Cortex of kidney (tissue), 1 donor: ENCODE results near the gene ANKS1A.
A peak's percentile ranks its signal among the peaks of the same experiment; 100 is the strongest.
"Not testable (repeated sequence)": the region's sequence is repeated elsewhere in the genome, so short reads cannot be mapped to it uniquely, and the experiment has no call there.

Source experiments
- DNase-seq: peaks from one replicate; lab custom pipeline; 2025; lab: John Stamatoyannopoulos, UW

The ANKS1A gene

DNA sequence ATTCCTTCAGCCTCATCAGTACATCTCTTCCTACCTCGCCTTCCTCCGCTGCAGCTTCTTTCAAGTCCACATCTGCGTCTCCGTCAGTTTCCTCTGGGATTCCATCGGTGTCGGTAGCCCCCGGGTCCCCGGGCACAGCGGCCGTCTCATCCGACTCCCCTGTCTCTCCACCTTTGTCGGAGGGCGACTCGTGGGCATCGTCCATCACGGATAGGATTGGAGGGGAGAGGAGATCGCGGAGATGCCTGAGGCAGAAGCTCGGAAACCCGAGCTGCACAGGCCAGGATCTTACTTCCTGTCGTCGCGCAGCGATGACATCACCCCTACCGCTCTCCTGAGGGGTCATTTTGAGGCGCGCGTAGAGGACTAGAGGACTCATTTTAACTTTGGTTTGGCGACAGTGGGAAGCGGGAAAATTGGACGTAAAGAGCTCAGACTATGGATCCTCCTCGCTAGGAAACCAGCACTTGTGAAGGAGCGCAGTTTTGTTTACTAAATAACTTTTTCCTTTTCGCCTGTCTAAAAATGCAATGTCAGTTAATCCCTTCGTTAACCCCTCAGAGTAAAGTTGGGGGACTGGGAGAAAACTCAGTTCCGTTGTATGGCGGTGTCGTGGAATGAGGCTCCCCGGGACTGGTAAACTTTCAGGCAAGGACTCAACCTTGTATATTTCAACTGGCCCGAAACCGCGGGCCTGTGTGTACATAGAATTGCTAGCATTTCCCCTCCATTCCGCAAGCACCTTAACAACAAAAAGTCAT lies 1.1 kb upstream of the ANKS1A start, which contains the start of gene TAF11:
TAF11 (minus strand) TSS at position 290 of the 761 bp plus-strand sequence; CDS start at position 205, 85 bp downstream.
- peak; percentile 21 for DNase-seq

DNA sequence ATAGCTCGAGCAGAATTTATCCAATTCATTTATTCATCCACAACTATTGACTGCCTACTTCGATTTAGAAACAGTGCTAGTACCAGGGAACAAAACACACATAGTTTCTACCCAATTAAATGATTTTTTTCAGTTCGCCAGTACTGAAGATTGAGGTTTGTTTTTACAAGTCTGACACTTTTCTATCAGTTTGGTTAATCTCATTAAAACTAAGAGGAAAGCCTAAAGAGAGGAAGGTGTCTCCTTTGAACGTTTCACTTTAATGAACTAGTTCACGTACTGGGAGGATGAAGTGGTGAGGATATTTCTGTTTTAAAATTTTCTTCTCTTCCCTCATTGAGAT lies 570 bp upstream of the ANKS1A start:
- DNase-seq: no peak

DNA sequence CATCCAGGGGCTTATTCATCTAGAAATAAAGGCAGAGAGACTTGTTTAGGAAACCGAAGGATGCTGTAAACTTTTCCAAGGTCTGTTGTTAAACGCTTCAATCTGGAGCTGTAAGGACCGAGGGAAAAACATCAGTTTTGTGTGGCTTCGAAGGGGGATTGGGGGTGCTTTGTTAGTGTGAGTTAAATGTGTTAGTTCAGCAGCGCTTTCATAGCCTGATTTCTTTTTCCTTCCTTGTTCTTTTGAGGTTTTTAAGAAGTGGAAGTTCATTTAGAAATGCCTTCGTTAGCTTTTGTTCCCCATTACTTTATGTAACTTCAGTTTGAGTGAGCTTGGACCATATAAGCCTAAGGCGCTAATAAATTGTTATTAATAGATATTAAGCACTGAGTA lies 1.5 kb downstream of the ANKS1A start:
- no peak for DNase-seq

DNA sequence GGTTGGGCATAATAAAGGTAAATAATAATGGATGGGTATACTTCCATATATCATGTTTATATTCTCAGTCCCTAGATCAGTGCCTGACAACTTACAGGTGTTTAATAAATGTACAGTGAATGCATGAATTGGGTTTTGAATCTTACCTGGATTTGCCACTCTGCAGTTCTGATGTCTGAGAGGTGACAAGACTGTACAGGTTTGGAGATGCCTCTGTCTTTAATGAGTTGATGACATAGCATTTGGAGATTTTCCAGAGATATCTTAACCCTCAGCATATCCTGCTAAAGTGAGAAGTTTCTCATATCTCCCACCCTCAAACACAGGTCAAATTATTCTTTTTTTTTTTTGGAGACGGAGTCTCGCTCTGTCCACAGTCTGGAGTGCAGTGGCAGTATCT lies 2.2 kb downstream of the ANKS1A start:
- DNase-seq: no peak

DNA sequence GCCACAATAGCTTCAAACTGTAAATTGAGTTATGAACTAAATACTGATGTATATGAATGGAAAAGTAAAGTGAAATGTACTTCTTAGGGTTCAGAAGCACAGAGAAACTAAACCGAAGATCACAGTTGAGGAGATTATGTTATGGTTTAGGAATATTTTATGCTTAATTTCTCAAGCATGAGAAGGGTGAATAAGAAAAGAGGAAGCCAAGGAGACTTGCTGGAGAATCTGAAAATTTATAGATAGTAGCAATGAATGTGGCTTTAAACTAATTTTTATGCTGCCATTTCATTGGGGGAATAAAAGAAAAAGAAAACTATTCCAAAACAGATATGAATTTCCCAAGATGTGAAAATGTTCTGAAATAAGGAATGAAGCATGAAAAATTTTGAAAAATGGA lies 5.6 kb downstream of the ANKS1A start:
- DNase-seq: no peak

DNA sequence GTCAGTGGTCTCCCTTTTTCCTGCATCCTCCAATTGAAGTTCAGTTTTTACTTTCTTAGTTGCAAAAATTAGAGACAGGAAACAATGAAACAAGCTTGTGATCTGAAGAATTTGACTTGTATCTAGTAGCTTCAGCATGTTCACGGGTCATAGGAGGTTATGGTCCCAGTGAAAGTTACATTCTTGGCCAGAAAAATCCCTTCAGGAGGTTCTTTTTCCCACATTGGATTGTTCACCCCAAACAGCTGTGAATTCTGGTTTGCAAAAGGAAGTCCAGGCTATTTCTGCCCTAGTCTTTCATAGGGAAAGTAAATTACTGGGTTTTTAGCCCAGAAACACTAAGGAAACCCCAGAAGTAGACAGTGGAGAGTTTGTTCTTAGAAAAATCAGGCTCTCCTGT lies 8.1 kb downstream of the ANKS1A start:
- DNase-seq: no peak

DNA sequence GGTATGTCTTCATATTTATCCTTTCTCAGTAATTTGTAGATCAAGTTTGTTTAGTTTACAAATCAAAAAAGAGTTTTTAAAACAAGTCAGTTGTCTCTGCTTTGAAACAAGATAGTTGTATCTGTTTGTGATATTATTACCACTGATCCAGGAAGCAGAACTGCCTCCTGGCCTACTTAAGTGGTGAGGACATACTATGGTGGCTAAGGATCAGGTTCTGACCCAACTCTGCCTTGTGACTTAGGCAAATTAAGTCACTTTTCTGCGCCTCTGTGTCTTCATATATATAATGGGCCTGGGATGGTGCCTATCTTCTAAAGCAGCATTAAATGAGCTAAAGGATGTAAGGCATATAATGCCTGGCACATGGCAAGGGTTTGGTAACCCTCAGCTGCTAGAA lies 8.7 kb downstream of the ANKS1A start:
- DNase-seq: no peak

DNA sequence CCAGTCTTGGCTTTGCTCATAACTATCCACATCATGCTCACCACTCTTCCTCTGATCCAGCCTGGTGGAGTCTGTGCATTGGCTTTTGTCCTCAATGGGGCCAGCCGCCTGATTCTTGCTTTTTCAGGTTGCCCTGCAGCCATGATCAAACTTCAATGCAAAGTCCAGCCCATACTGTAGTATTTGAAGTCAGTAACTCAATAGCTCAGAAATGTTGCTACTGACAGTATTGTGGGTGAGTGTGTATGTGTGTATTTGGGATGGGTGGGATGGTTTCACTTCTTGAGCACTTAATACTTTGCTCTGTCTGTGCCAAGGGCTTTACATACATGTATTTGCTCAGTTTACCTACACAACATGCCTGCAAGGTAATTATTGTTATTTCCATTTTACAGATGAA lies 10.7 kb downstream of the ANKS1A start:
- DNase-seq: not testable (repeated sequence)

DNA sequence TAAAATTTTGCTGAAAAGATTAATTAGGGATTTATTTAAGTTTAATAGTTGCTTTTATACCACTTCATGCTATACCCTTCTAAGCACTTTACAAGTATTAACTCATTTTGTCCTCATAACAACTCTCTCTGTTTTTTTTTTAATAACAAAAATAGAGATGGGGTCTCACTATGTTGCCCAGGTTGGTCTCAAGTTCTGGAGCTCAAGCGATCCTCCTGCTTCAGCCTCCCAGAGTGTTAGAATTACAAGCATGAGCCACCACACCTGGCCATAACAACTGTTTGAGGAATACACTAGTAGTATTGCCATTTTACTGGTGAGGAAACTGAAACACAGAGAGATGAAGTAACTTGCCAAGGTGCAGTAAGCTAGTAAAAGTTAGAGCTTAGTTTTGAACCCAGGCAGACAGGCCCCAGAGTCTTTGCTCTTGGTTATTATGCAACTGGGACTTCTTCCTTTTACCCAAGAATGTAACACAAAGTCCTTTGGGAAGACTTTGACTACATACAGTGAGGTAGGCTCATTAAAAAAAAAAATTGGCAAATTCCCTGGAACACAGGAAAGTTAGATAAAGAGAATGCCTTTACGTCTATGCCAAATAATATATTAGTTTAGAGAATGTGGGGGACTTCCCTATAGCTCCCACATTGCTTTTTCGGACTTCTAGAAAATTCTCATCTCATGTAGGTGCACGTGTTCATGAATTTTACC lies 11.4 kb downstream of the ANKS1A start:
- DNase-seq: no peak

DNA sequence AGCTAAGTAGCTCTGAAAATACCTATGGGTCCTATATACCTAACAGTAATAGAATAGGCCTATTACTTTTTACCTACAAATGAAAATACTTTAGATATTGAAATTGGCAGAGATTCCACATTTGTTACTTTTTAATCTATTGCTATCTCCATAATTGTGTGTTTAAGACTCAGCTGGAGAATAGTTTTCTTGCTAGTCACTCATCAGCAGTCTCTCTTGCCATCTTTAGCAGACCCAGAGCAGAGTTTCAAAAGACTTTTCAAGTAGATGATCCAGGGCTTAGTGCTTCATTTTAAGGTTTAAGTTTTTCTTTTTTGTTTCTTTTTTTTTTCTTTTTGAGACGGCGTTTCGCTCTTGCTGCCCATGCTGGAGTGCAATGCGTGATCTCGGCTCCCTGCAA lies 12.9 kb downstream of the ANKS1A start:
- DNase-seq: no peak

DNA sequence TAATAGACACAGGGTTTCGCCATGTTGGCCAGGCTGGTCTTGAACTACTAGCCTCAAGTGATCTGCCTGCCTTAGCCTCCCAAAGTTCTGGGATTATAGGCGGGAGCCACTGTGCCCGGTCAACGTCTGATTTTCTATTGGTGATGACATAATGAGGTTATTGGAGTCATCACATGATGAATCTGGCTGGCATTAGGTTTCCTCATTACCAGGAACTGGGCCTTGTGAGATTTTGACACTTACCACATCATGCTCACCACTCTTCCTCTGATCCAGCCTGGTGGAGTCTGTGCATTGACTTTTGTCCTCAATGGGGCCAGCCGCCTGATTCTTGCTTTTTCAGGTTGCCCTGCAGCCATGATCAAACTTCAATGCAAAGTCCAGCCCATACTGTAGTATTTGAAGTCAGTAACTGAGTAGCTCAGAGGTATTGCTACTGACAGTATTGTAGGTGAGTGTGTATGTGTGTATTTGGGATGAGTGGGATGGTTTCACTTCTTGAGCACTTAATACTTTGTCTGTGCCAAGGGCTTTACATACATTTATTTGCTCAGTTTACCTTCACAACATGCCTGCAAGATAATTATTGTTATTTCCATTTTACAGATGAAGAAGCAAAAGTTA lies 16.0 kb downstream of the ANKS1A start:
- no peak for DNase-seq

DNA sequence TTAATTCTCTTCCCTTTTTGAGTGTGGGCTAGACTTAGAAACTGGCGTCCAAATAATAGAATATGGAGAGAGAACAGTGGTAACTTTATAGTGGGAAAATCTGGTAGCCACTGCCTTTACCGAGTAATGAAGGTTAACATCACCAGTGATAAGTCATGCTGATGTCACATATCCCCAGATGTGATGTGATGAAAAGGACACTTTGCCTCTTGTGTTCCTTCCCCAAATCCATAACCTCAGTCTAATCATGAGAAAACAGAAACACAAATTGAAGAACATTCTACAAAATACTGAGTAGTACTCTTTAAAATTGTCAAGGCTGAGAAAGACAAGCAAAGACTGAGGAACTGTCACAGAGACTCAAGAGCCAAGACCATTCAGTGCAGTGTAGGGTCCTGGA lies 17.8 kb downstream of the ANKS1A start:
- no peak for DNase-seq

DNA sequence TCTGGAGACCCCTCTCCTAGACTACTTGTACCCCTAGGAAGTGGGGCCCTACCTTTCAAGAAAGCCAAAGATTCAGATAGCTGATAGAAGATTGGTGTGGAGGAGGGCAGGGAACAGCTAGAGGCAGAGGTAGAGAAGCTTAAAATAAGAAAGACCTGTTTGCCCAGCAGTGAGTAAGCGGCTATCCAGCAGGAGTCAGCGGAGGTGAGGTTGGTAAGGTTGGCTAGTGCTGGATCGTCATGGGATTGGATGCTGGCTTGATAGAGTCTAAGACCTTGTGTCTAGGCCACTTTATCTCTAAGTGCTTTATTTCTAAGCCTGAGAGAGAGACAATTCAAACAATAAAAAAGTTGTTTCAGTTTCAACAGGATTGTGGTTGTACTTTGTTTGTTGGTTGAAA lies 19.1 kb downstream of the ANKS1A start:
- no peak for DNase-seq

DNA sequence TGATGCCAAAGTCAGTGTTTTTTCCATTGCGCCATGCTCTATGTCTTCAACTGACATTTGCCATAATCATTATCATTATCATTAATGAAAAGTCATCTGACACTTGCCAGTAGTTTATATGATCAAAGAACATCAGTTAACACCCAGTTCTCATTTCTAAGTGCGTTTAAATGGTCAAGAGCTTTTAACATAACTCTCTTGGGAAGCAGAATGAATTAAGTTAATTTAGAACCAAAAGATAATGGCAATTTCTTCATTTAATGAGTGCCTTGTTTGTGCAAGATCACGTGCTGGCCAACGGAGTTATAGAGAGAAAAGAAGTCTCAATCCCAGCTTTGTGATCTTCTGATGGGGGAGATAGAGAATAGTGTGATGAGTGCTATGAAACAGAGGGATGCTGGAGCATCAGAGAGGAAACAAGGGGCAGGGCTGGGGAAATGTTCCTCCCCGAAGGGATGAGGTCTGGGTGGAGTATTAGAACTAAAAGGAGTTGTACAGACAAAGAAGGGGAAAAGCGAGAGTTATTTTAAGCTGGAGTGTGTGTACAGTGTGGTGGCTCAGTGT lies 20.3 kb downstream of the ANKS1A start:
- no peak for DNase-seq

DNA sequence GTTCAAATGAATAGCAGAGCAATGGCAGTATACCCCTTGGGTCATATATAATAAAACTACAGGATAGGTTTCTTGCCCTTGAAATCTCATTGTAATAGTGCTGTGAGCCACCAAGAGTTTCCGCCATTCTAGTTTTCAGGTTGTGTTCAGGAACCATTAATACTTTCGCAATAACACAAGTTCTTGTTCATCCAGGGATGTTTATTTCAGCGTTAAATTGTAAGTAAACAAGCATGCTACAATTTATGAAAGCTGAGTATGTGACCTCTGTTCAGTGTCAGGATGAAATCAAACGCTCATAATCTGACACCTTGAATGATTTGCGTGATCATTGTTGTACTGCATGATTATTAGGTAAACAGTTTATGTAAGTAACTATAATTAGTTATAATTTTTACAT lies 22.8 kb downstream of the ANKS1A start:
- no peak for DNase-seq

DNA sequence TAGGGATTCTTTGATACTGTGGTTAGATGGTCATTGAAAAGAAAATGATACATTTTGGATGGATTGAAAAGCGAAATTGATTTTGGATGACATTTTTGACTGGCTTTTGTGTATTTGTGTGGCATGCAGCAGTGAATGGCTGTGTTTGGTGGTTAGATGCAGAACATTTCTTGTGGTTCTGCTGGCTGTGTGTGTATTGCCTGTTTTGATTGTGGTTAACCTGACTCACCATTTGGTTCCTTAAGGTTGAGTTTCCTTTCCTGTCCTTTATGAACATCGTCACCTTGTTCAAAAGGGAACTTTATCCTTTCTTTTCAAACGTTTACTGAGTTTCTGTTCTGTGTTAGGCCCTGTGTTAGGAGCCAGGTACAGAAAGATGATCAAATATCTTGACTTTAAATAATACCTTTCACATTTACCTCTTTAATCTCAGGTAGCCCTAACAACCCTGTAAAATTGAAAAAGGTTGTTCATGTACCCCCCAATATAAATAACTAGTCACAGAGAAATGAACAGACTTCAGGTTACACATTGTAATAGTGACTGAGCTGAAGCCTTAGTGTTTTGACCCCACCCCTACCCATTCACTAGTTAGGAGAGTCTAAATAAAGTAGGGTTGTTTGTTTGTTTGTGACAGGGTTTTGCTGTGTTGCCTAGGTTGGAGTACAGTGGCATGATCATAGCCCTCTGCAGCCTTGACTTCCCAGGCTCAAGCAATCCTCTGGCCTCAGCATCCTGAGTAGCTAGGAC lies 23.8 kb downstream of the ANKS1A start:
- DNase-seq: no peak

DNA sequence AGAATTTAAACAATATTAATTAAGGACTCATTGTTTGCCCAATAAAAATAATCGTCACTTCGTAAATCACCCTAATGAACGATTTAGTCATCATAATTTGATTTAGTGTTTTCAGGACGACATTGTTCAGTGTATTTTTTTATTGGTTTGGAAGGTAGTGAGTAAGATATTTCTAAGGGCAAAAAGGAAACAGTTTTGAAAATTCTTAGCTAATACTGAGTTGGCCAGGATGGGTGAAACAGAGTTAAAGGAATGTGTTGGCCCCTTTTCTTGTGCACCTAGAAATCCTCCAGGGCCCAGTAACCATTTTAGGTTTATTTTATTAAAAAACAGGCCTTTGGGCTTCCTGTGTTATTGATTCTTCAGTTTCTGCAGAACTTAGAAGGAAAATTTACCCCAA lies 25.3 kb downstream of the ANKS1A start:
- DNase-seq: no peak

DNA sequence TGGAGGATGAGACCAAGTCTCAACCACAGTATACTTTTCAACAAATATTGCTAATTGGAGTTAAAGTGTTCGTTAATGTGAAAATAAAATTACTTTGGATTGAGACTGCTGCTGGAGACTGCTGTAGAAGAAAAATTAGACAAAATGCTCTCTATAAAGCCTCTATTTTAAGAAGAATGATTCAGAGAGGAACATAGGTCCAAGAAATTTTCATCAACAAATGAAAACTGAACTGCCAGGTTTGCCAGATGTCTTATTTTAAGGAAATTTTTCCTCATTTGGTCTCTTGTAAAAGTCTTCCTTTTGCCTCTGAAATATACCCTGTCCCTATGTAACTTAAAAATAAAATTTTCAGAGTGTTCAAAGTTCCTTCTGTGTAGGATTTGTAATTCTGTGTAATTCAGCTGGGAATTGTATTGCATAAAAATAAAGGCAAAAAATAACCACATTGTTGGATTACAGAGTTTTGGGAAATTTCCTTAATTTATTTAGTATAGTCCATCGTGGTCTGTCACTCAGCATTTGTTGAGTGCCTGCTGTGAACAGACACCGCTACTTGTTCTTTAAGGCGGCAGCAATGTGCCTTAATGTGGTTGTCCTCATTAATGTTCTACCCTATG lies 27.4 kb downstream of the ANKS1A start:
- no peak for DNase-seq

DNA sequence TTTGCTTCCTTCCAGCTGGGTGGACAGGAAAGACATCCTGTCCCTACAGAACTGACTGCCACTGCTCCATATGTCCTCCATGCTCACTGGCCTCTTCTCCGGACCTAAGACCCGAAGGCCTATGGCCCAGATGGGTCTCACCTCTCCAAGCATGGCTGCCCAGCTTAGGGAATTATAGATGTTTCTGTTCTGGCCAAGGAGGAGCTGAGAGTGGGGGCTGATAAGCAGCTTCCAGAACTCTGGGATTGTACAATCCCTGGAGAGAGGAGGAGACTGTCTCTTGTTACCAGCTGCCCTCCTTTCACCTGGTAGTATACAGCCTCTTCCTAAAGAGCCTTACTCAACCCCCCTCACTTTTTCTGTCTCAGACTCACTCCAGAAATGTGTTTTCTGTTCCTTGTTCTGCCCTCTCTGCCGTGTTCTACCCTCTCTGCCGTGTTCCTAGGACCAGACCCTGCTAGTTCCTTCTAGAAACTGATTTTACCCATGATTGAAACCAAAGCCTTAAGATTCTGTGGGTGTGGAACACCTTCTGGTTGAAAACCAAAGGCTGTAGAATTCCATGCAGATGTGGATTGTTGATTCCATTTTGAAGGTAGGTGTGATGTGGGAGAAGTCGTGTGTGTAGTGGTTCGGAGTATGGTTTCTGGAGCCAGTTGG lies 28.7 kb downstream of the ANKS1A start:
- no peak for DNase-seq

DNA sequence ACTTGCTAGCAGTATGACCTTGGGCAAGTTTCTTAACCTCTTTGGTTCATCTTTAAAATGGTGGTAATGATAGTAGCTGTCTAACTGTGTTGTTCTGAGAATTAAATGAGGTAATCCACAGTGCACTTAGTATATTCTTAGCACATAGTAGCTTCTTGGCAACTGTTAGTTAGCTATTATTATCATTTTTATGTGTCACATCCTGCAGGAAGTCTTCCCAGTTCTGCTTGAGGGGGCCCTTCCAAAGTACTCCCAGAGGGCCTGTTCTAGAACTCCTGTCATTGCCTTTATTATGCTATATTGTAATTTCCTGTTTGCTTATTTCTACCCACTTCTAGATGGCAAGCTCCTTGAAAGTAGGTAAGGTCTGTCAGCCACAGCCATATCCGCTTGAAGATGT lies 30.6 kb downstream of the ANKS1A start:
- DNase-seq: no peak

DNA sequence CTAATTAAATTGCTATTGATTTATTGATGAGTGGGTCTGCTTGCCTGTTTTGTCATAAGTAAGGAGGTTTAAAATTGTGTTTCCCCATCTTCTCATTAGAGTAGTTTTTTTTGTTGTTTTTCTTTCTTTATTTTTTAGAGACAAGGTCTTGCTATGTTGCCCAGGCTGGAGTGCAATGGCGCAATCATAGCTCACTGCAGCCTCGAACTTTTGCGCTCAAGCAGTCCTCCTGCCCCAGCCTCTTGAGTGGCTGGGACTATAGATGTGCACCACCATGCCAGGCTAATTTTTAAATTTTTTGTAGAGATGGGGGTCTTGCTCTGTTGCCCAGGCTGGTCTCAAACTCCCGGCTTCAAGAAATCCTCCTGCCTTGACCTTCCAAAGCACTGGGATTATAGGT lies 31.0 kb downstream of the ANKS1A start:
- DNase-seq: no peak
